OCI-LY7 (cell line): ENCODE measurements around the gene FN1.

Source experiments
- CTCF ChIP-seq: fragments of 200-600 bp; sonication (generic); conservative IDR thresholded peaks from 2 replicates; pipeline ENCODE4 v1.5.1; 2014; ENCODE audit warnings: mild to moderate bottlenecking, antibody characterized with exemption, low read length, moderate library complexity, mixed read lengths
- EZH2phosphoT487 ChIP-seq: fragments of 200-600 bp; sonication (generic); IDR thresholded peaks from 2 replicates; pipeline ENCODE4 v1.6.1; 2018; ENCODE audit warnings: low read depth, borderline replicate concordance, mild to moderate bottlenecking, mixed run types, antibody characterized with exemption, low read length, moderate library complexity, mixed read lengths

- TF ChIP-seq CTCF (no peak), EZH2phosphoT487 (no peak)
Measured at GRCh38 chr2:215399067-215399716, 36.7 kb downstream of the FN1 start.
